Colon (tissue), 2 donors: ENCODE measurements around the gene ARMC10.
"Not testable (repeated sequence)": the region's sequence is repeated elsewhere in the genome, so short reads cannot be mapped to it uniquely, and the experiment has no call there.

ENCODE experiments used
- FAIRE-seq: peaks from 2 replicates; lab custom pipeline; 2012; peaks lifted over from hg19 to GRCh38; lab: Jason Lieb, UNC
- donor health status: control.
- donor health status: control.

ARMC10 gene

GRCh38 chr7:103078226-103078625, 3.3 kb downstream of the ARMC10 start:
- not testable (repeated sequence) for FAIRE-seq

DNA sequence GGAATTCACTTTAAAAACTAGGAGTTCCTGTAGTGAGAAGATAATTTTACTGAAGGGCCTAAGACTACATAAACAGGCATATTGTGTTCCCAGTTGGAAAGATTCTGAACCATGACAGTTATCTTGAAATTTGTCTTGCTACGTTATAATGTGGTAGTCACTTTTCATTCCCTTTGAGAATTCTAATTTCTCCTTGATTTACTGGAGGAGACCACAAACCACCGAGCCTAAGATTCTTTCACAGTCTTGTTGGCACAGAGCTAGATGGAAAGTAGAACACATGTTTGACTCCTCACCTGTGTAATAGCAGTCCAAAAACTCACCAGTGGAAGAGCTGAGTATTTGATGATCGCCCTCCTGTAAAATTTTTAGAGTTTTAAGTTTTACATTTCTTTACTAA, 4.9 kb downstream of the ARMC10 start:
- FAIRE-seq: no peak

DNA sequence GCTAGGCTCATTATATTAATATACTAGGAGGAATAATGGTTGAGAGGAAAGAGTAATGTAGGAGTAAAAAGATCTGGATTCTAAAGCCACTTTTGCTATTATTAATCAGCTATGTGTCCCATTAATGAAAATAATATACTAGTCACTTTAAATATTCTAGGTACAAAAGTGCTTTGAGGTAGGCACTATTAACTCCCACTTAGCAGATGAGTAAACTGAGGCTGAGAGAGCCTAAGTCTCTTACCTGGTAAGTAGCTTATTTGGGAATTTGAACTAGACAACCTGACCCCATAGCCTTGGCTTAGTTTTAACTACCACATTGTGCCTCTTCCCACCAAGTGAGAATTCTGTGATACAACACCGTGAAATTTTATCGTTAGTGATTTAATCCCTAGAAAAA, 6.0 kb downstream of the ARMC10 start:
- no peak for FAIRE-seq

- no peak for FAIRE-seq
Measured at GRCh38 chr7:103082497-103082896, 7.6 kb downstream of the ARMC10 start.

DNA sequence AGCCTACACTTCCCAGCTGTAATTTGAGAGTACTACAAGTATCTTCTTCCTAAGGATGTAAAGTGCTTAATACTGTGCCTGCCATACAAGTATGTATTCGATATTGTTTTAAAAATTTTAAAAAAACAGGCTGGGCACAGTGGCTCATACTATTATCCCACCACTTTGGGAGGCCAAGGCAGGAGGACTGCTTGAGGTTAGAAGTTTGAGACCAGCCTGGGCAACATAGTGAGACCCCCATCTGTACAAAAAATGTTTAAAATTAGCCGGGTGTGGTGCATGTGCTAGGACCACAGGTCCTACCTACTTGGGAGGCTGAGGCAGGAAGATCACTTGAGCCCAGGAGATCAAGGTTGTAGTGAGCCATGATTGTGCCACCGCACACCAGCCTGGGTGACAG, 8.3 kb downstream of the ARMC10 start:
- no peak for FAIRE-seq

DNA sequence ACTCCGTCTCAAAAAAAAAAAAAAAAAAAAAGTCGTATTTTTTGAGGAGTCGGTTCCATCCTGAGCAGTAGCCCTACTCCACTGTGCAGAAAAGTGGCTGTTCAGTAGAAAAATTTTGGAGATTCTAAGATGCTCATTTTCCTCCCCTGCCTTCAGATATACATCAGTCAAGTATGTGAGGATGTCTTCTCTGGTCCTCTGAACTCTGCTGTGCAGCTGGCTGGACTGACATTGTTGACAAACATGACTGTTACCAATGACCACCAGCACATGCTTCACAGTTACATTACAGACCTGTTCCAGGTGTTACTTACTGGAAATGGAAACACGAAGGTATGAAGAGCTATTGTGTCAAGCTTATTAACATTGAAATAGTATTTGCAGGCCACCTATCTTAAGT, 17.4 kb downstream of the ARMC10 start:
- FAIRE-seq: not testable (repeated sequence)

GRCh38 chr7:103093429-103093828, 18.5 kb downstream of the ARMC10 start:
- no peak for FAIRE-seq

GRCh38 chr7:103094102-103094501, 19.2 kb downstream of the ARMC10 start:
- FAIRE-seq: no peak

DNA sequence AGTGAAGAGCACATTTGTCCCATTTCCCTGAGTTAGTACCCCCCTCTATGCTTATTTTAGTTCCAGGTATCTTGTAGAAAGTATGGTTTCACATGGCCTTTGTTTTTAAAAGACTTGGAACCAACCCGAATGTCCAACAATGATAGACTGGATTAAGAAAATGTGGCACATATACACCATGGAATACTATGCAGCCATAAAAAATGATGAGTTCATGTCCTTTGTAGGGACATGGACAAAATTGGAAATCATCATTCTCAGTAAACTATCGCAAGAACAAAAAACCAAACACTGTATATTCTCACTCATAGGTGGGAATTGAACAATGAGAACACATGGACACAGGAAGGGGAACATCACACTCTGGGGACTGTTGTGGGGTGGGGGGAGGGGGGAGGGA, 20.6 kb downstream of the ARMC10 start:
- not testable (repeated sequence) for FAIRE-seq

DNA sequence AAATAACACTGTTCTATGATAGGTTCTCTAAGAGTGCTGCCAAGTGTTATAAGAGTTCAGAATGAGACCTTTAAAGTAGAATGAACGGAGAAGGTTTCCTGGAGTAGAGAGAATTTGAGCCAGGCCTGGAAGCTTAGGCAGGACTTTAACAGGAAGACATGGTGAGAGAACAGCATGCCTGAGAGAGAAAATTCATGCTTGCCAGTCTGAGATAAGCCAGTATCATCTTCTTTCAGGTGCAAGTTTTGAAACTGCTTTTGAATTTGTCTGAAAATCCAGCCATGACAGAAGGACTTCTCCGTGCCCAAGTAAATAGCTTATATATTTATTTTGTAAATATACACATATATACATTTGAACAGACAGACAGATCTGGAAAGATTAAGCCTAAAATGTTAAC, 22.1 kb downstream of the ARMC10 start:
- FAIRE-seq: no peak

DNA sequence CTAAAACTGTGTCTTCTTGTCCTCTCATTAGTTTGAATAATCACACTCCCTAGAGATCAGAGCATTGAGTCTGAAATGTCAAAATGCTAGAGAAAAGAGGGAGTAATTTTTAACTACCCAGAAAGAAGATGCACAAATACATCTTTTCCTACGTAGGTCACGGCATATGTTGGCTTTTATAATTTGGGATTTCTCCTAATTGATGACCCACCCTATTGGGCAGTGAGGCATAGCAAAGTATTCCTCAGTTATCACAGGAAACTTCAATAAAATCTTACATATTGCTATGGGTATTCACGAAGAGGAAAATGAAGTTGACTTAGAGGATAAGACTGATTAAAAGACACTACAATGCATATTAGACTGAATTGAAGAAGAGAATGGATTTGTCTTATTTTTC, 25.4 kb downstream of the ARMC10 start:
- no peak for FAIRE-seq

GRCh38 chr7:103101543-103101942, 26.6 kb downstream of the ARMC10 start:
- FAIRE-seq: no peak

DNA sequence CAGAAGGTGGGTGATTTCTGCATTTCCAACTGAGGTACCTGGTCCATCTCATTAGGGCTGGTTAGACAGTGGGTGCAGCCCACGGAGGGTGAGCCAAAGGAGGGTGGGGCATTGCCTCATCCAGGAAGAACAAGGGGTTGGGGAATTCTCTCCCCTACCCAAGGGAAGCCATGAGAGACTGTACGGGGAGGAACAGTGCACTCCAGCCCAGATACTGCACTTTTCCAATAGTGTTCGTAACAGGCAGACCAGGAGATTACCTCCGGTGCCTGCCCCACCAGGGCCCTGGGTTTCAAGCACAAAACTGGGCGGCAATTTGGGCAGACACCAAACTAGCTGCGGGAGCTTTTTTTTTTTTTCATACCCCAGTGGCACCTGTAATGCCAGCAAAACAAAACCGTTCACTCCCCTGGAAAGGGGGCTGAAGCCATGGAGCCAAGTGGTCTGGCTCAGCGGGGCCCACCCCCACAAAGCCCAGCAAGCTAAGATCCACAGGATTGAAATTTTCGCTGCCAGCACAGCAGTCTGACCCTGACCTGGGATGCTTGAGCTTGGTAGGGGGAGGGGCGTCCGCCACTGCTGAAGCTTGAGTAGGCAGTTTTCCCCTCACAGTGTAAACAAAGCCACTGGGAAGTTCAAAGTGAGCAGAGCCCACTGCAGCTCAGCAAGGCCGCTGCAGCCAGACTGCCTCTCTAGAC, 31.2 kb downstream of the ARMC10 start:
- no peak for FAIRE-seq

DNA sequence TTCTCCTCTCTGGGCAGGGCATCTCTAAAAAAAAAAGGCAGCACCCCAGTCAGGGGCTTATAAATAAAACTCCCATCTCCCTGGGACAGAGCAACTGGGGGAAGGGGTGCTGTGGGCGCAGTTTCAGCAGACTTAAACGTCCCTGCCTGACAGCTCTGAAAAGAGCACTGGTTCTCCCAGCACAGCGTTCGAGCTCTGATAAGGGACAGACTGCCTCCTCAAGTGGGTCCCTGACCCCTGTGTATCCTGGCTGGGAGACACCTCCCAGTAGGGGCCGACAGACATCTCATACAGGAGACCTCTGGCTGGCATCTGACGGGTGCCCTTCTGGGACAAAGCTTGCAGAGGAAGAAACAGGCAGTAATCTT, 31.7 kb downstream of the ARMC10 start:
- FAIRE-seq: not testable (repeated sequence)

DNA sequence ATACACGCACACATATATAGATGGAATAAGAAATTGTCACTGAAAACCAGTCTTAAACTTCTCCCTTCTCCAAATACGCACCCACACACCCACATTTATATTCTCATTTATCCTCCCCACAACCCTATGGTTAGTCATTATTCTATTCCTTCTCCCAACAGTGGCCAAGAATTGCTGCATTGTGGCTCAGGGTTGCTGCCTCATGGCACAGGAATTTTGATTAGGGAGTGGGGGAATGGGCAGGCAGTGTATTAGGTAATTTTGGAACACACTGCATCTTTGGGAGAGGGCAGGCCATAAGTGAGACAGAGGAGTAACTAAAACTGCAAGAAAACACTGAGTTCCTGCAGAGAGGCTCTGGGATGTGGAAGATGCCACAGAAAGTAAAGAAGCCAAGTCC, 38.2 kb downstream of the ARMC10 start:
- no peak for FAIRE-seq

- no peak for FAIRE-seq
Measured at GRCh38 chr7:103114576-103115008, 39.7 kb downstream of the ARMC10 start.

- FAIRE-seq: no peak
Measured at GRCh38 chr7:103115771-103116170, 40.8 kb downstream of the ARMC10 start.

GRCh38 chr7:103116511-103116910, 41.6 kb downstream of the ARMC10 start:
- FAIRE-seq: no peak

- no peak for FAIRE-seq
Measured at GRCh38 chr7:103116991-103117390, 42.1 kb downstream of the ARMC10 start.

DNA sequence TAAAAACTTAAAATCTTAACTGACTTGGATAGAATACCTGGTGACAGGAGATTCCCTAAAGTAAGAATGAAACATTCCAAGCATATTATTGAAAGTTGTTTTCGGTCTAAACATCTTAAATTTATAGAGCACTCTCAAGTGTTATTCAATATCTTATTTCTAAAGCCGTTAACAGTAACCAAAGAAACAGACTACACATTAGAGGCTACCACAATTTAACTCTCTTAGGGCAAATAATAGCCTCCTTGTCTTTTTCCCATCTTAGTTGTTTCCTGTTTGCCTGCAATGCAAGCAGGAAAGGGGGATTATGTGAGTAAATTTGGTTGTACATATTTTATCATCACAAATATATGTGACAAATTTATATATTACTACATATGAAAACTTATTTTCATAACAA, 42.5 kb downstream of the ARMC10 start:
- FAIRE-seq: no peak

DNA sequence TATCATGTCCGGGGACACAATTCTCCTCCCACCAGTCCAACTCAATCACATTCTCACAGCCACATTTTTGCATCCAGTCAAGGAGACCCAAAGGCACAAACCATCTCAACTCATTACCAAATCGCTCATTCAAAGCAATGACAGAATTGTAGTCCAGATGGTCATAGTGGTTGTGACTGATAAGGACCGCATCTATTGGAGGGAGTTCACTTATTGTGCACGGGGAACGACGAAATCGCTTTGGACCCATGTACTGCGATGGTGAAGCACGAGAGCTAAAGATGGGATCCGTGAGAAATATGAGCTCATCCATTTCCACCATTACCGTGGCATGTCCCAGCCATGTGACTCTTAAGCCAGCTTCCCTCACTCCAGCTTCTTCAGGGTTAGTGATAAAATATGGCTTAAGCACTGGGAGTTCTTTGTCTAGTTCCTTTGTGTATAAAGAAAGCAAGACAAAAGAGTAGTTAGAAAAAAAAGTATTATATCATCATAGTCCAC, 44.9 kb downstream of the ARMC10 start:
- FAIRE-seq: no peak

- no peak for FAIRE-seq
Measured at GRCh38 chr7:103120362-103120761, 45.4 kb downstream of the ARMC10 start.

DNA sequence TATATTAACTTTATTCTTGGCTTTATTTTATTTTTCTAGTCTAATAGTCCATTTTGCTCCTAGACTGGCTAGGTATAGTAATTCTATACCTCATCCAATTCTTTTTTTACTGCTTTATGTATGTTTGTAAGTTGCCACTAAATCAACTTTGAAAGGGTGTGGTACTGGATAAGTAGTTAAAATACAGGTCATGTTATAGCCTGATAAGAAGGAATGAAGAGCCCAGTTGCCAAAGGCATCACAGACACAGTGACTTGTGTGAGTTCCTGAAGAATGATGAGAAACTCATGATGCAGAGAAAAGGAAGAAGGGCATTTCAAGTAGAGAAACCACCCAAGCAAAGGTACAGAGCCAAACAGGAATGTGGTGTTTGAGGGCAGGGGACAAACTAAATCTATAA, 46.7 kb downstream of the ARMC10 start:
- FAIRE-seq: no peak

GRCh38 chr7:103123529-103123928, 48.6 kb downstream of the ARMC10 start:
- no peak for FAIRE-seq
